Gastroesophageal sphincter (tissue), 4 donors: ENCODE results near the gene MAPK4. TPM values are rescaled to one million over a fixed set of nuclear protein-coding genes. Genes with fewer than 3 reads are reported as not detected.

Source experiments
- ATAC-seq: fragments of 150-250 bp; one replicate; pipeline ENCODE4 v1.9.1; 2016; ENCODE audit warnings: mild to moderate bottlenecking, moderate library complexity
- H3K27ac ChIP-seq, 4 donors: fragments of 200-600 bp; sonication (generic) in 3 of 4; 1 replicate in 3 of 4; 2 replicates in 1 of 4; pipeline ENCODE4 v1.5.1; 2016 to 2019
- H3K27me3 ChIP-seq: fragments of 200-600 bp; sonication (generic); one replicate; pipeline ENCODE4 v1.5.1; 2019
- H3K36me3 ChIP-seq, 2 donors: fragments of 200-600 bp; sonication (generic); one replicate each; pipeline ENCODE4 v1.5.1; 2019; ENCODE audit warnings: control low read depth in 1 of 2
- H3K4me1 ChIP-seq, 3 donors: fragments of 200-600 bp; sonication (generic); 1 replicate in 2 of 3; 2 replicates in 1 of 3; pipeline ENCODE4 v1.5.1; 2016 to 2019; ENCODE audit warnings: control low read depth in 2 of 3
- H3K4me3 ChIP-seq, 2 donors: fragments of 200-600 bp; sonication (generic); one replicate each; pipeline ENCODE4 v1.5.1; 2019; ENCODE audit warnings: mild to moderate bottlenecking in 1 of 2, moderate library complexity in 1 of 2
- H3K9me3 ChIP-seq, 3 donors: fragments of 200-600 bp; sonication (generic); one replicate each; pipeline ENCODE4 v1.5.1; 2017 to 2019; ENCODE audit warnings: control low read depth in 2 of 3
- CTCF ChIP-seq, 4 experiments: fragments of 200-600 bp in 2 of 4; fragments of 450-650 bp in 2 of 4; sonication (generic) in 1 of 4; IDR thresholded peaks; one replicate each; pipeline ENCODE4 v1.5.1; 2017 to 2019; ENCODE audit warnings: antibody characterized with exemption in 4 of 4, mild to moderate bottlenecking in 2 of 4, moderate library complexity in 2 of 4
- EP300 ChIP-seq: sonication (generic); formaldehyde crosslinking; IDR thresholded peaks from one replicate; pipeline ENCODE4 v1.6.1; 2017; ENCODE audit warnings: antibody characterized with exemption, mild to moderate bottlenecking
- POLR2A ChIP-seq, 2 donors: fragments of 450-650 bp; IDR thresholded peaks; one replicate each; pipeline ENCODE4 v1.6.1; 2017; ENCODE audit warnings: antibody characterized with exemption in 2 of 2, mild to moderate bottlenecking in 2 of 2, moderate library complexity in 1 of 2
- POLR2AphosphoS5 ChIP-seq: sonication (generic); formaldehyde crosslinking; IDR thresholded peaks from one replicate; pipeline ENCODE4 v1.6.1; 2017; ENCODE audit warnings: antibody characterized with exemption
- WGBS, 2 donors: methylation state at CpG; one replicate each; pipeline ENCODE4 v1.1.5; 2018; ENCODE audit warnings: low coverage in 1 of 2; 5-methylcytosine and 5-hydroxymethylcytosine counted together
- total RNA-seq, 4 donors: library from RNA; depleted of rRNA; stranded (reverse); fragments of >200 nt; gene quantifications; one replicate each; pipeline ENCODE4 v1.1.0, GENCODE V29; 2016

Gene MAPK4
- total RNA-seq, 4 donors from 2014 or later, result 9.3 to 13.7 (median 10.6) TPM

GRCh38 chr18:50638884-50639420 is 79.1 kb downstream of the MAPK4 start:
- no peaks in the 10 kb centered on the region for H3K9me3 ChIP-seq
- peak overlapping the region in 3 of 4 donors; percentile 25 to 61 (median 61) for H3K27ac ChIP-seq
- 100% methylated on average over 1 of the region's 1 CpG for WGBS, 2 donors
- no peak for ATAC-seq
- H3K4me1 ChIP-seq, result peaks cover 0 to 15% (median 0%) of the 10 kb centered on the region in 3 donors
- H3K27me3 ChIP-seq, result no peaks in the 10 kb centered on the region
- TF ChIP-seq EP300 (no peak), CTCF (IDR thresholded peaks at IDR 0.05) (no peak)
- H3K36me3 ChIP-seq, result no peaks in the 10 kb centered on the region
- no peak overlapping the region for H3K4me3 ChIP-seq

GRCh38 chr18:50639711-50640110 is 79.8 kb downstream of the MAPK4 start:
- H3K27ac ChIP-seq, result no peak overlapping the region
- H3K36me3 ChIP-seq, result no peaks in the 10 kb centered on the region
- H3K27me3 ChIP-seq, result no peaks in the 10 kb centered on the region
- TF ChIP-seq POLR2AphosphoS5, result no peak
- no peak for TF ChIP-seq CTCF (IDR thresholded peaks at IDR 0.05)
- no peak for TF ChIP-seq POLR2A (IDR thresholded peaks at IDR 0.05)
- TF ChIP-seq EP300, result no peak
- H3K4me1 ChIP-seq, result peaks cover 0 to 15% (median 0%) of the 10 kb centered on the region in 3 donors
- H3K4me3 ChIP-seq, result no peak overlapping the region
- 37 to 89% methylated on average over 3 to 4 of the region's 4 CpGs for WGBS, 2 donors
- no peaks in the 10 kb centered on the region for H3K9me3 ChIP-seq
- no peak for ATAC-seq

GRCh38 chr18:50642439-50642838 is 82.6 kb downstream of the MAPK4 start:
- ATAC-seq, result no peak
- Histone ChIP-seq H3K36me3 (no peaks in the 10 kb centered on the region), H3K27ac (no peak overlapping the region), H3K4me1 (peaks cover 0 to 15% (median 0%) of the 10 kb centered on the region in 3 donors), H3K4me3 (no peak overlapping the region), H3K9me3 (no peaks in the 10 kb centered on the region), H3K27me3 (no peaks in the 10 kb centered on the region)
- no peak for TF ChIP-seq POLR2A (IDR thresholded peaks at IDR 0.05)
- no peak for TF ChIP-seq EP300
- no peak for TF ChIP-seq CTCF (IDR thresholded peaks at IDR 0.05)
- TF ChIP-seq POLR2AphosphoS5, result no peak
- WGBS, 2 donors, result 83% methylated on average over 2 of the region's 2 CpGs; no CpG with 5 or more reads in 1 of the 2 donors

- peaks cover 0 to 6% (median 0%) of the 10 kb centered on the region in 3 donors for H3K4me1 ChIP-seq
- no peaks in the 10 kb centered on the region for H3K36me3 ChIP-seq
- H3K9me3 ChIP-seq, result no peaks in the 10 kb centered on the region
- no peak for ATAC-seq
- no peaks in the 10 kb centered on the region for H3K27me3 ChIP-seq
- TF ChIP-seq EP300, result no peak
- TF ChIP-seq POLR2A (IDR thresholded peaks at IDR 0.05), result no peak
- TF ChIP-seq CTCF (IDR thresholded peaks at IDR 0.05), result no peak
- TF ChIP-seq POLR2AphosphoS5, result no peak
- H3K4me3 ChIP-seq, result no peak overlapping the region
- 80 to 100% methylated on average over 1 of the region's 1 CpG for WGBS, 2 donors
- no peak overlapping the region for H3K27ac ChIP-seq
Measured at GRCh38 chr18:50644146-50644545, 84.3 kb downstream of the MAPK4 start.

GRCh38 chr18:50644807-50645206 is 84.9 kb downstream of the MAPK4 start:
- TF ChIP-seq POLR2AphosphoS5 (no peak), EP300 (no peak), CTCF (IDR thresholded peaks at IDR 0.05) (no peak), POLR2A (IDR thresholded peaks at IDR 0.05) (no peak)
- ATAC-seq, result no peak
- no peaks in the 10 kb centered on the region for H3K9me3 ChIP-seq
- H3K36me3 ChIP-seq, result no peaks in the 10 kb centered on the region
- no peak overlapping the region for H3K27ac ChIP-seq
- 76 to 81% methylated on average over 9 to 10 of the region's 10 CpGs for WGBS, 2 donors
- H3K4me1 ChIP-seq, result peaks cover 0 to 12% (median 0%) of the 10 kb centered on the region in 3 donors
- no peak overlapping the region for H3K4me3 ChIP-seq
- no peaks in the 10 kb centered on the region for H3K27me3 ChIP-seq
